H1 (cell line): ENCODE data around the gene USP20. TPM values are rescaled to one million over a fixed set of nuclear protein-coding genes. Genes with fewer than 3 reads are reported as not detected.

ENCODE experiments used
- CTCF ChIA-PET: fragments of 300-600 bp; sonication (Branson Sonifier 250); formaldehyde crosslinking; loops from one replicate; lab custom pipeline; 2021; ENCODE audit not compliant: partially characterized antibody; lab: Charles Lee
- POLR2A ChIA-PET: fragments of 300-600 bp; sonication (Branson Sonifier 250); formaldehyde crosslinking; loops from one replicate; lab custom pipeline; 2021; ENCODE audit warnings: inconsistent platforms; ENCODE audit not compliant: partially characterized antibody; lab: Charles Lee
- DNase-seq, 2 experiments: peaks; one replicate each; pipeline versions ENCODE4 v3.0.0 to v3.0.0-alpha.2; 2010 to 2022; ENCODE audit warnings: low spot score in 2 of 2, low read depth in 1 of 2, mixed read lengths in 1 of 2
- FAIRE-seq: peaks from 2 replicates; lab custom pipeline; 2011; peaks lifted over from hg19 to GRCh38; lab: Jason Lieb, UNC
- H2AFZ ChIP-seq: 2 replicates; pipeline ENCODE4 v1.8.1; 2012; ENCODE audit warnings: low read length, inconsistent platforms
- H2AK5ac ChIP-seq: 2 replicates; pipeline ENCODE4 v1.6.1; 2013; ENCODE audit warnings: low read depth, low read length
- H2BK120ac ChIP-seq: replicated peaks from 2 replicates; pipeline ENCODE3; 2013; ENCODE audit warnings: low read depth, low read length, inconsistent platforms
- H2BK12ac ChIP-seq: 2 replicates; pipeline ENCODE4 v1.6.1; 2013; ENCODE audit warnings: low read depth, low read length
- H2BK15ac ChIP-seq: 2 replicates; pipeline ENCODE4 v1.6.1; 2013; ENCODE audit warnings: low read length
- H2BK20ac ChIP-seq: 2 replicates; pipeline ENCODE4 v1.6.1; 2013; ENCODE audit warnings: low read length
- H2BK5ac ChIP-seq: 2 replicates; pipeline ENCODE4 v1.6.1; 2013; ENCODE audit warnings: low read depth, low read length
- H3K14ac ChIP-seq: 2 replicates; pipeline ENCODE4 v1.6.1; 2013; ENCODE audit warnings: inconsistent platforms; ENCODE audit not compliant: insufficient read length
- H3K18ac ChIP-seq: 2 replicates; pipeline ENCODE4 v1.6.1; 2013; ENCODE audit warnings: low read length; ENCODE audit errors: extremely low read depth
- H3K23ac ChIP-seq: 2 replicates; pipeline ENCODE4 v1.6.1; 2013; ENCODE audit warnings: inconsistent platforms; ENCODE audit not compliant: insufficient read length
- H3K23me2 ChIP-seq: 2 replicates; pipeline ENCODE4 v1.6.1; 2013; ENCODE audit warnings: low read depth, low read length
- H3K27ac ChIP-seq: 2 replicates; pipeline ENCODE4 v1.6.1; 2011; ENCODE audit warnings: low read depth, low read length, inconsistent platforms
- H3K27me3 ChIP-seq, 4 experiments: replicated peaks in 1 of 4; 1 replicate in 1 of 4; 2 replicates in 3 of 4; pipeline versions ENCODE4 v1.6.1 to v1.8.1; 2011 to 2013; ENCODE audit warnings: low read length in 3 of 4, mild to moderate bottlenecking in 3 of 4, inconsistent platforms in 2 of 4, mixed read lengths in 2 of 4, moderate library complexity in 1 of 4; ENCODE audit not compliant: control insufficient read depth in 3 of 4, insufficient read depth in 3 of 4; ENCODE audit errors: extremely low read depth in 1 of 4
- H3K36me3 ChIP-seq, 4 experiments: 2 replicates each; pipeline versions ENCODE4 v1.6.1 to v1.8.1; 2011 to 2013; ENCODE audit warnings: mild to moderate bottlenecking in 4 of 4, low read length in 3 of 4, moderate library complexity in 2 of 4, control low read depth in 1 of 4, inconsistent platforms in 1 of 4; ENCODE audit not compliant: insufficient read depth in 4 of 4, control insufficient read depth in 2 of 4
- H3K4ac ChIP-seq: replicated peaks from 2 replicates; pipeline ENCODE3; 2013; ENCODE audit warnings: low read length, low read depth, mixed read lengths, inconsistent platforms; ENCODE audit not compliant: insufficient read length
- H3K4me1 ChIP-seq, 4 experiments: replicated peaks in 1 of 4; 1 replicate in 1 of 4; 2 replicates in 3 of 4; pipeline versions ENCODE4 v1.6.1 to v1.8.1; 2011 to 2013; ENCODE audit warnings: low read length in 3 of 4, inconsistent platforms in 2 of 4, mixed read lengths in 1 of 4; ENCODE audit not compliant: insufficient read depth in 4 of 4, control insufficient read depth in 3 of 4
- H3K4me2 ChIP-seq, 2 experiments: 2 replicates each; pipeline versions ENCODE4 v1.6.1 to v1.8.1; 2011 to 2013; ENCODE audit warnings: low read depth in 2 of 2, low read length in 2 of 2, control low read depth in 1 of 2, inconsistent platforms in 1 of 2, mild to moderate bottlenecking in 1 of 2; ENCODE audit not compliant: insufficient read depth in 1 of 2
- H3K4me3 ChIP-seq, 4 experiments: fragments of 200-600, 300-600 bp in 1 of 4; sonication (generic), shearing (Covaris generic), sonication (Bioruptor Twin) in 1 of 4; 2 replicates each; pipeline versions ENCODE4 v1.5.1 to v1.8.1; 2011 to 2016; ENCODE audit warnings: low read length in 4 of 4, low read depth in 3 of 4, control low read depth in 2 of 4, inconsistent platforms in 2 of 4, mild to moderate bottlenecking in 2 of 4, mixed read lengths in 1 of 4, moderate library complexity in 1 of 4; ENCODE audit not compliant: insufficient read depth in 2 of 4; ENCODE audit errors: extremely low read depth in 1 of 4
- H3K56ac ChIP-seq: replicated peaks from 2 replicates; pipeline ENCODE3; 2013; ENCODE audit warnings: low read depth, mild to moderate bottlenecking, mixed read lengths, low read length, inconsistent platforms; ENCODE audit not compliant: insufficient read length
- H3K79me1 ChIP-seq: 2 replicates; pipeline ENCODE4 v1.6.1; 2013; ENCODE audit warnings: low read depth, low read length, control low read depth
- H3K79me2 ChIP-seq, 2 experiments: 2 replicates each; pipeline versions ENCODE4 v1.6.1 to v1.8.1; 2012 to 2013; ENCODE audit warnings: low read length in 2 of 2, mild to moderate bottlenecking in 2 of 2, inconsistent platforms in 1 of 2; ENCODE audit not compliant: insufficient read depth in 2 of 2, control insufficient read depth in 1 of 2
- H3K9ac ChIP-seq, 4 experiments: replicated peaks in 1 of 4; 1 replicate in 1 of 4; 2 replicates in 3 of 4; pipeline versions ENCODE4 v1.6.1 to v1.8.1; 2011 to 2013; ENCODE audit warnings: low read depth in 3 of 4, low read length in 3 of 4, control low read depth in 2 of 4, mild to moderate bottlenecking in 2 of 4, moderate library complexity in 2 of 4, inconsistent platforms in 1 of 4; ENCODE audit errors: extremely low read depth in 1 of 4
- H3K9me3 ChIP-seq, 2 experiments: 2 replicates each; pipeline versions ENCODE4 v1.6.1 to v1.8.1; 2012 to 2013; ENCODE audit warnings: mild to moderate bottlenecking in 2 of 2, moderate library complexity in 2 of 2, control low read depth in 1 of 2, inconsistent platforms in 1 of 2, low read depth in 1 of 2, low read length in 1 of 2, mixed read lengths in 1 of 2; ENCODE audit not compliant: insufficient read depth in 2 of 2
- H4K20me1 ChIP-seq, 2 experiments: replicated peaks in 1 of 2; 2 replicates each; pipeline versions ENCODE3 to v1.8.1; 2011 to 2013; ENCODE audit warnings: inconsistent platforms in 2 of 2, low read length in 2 of 2, mild to moderate bottlenecking in 1 of 2; ENCODE audit not compliant: insufficient read depth in 2 of 2, control insufficient read depth in 1 of 2
- H4K5ac ChIP-seq: 2 replicates; pipeline ENCODE4 v1.6.1; 2013; ENCODE audit warnings: low read length, low read depth, mixed read lengths, inconsistent platforms; ENCODE audit not compliant: insufficient read length
- H4K8ac ChIP-seq: 2 replicates; pipeline ENCODE4 v1.8.0; 2013; ENCODE audit warnings: mild to moderate bottlenecking, moderate library complexity, low read length, inconsistent platforms; ENCODE audit not compliant: insufficient read depth; ENCODE audit errors: extremely low read depth
- H4K91ac ChIP-seq: replicated peaks from 2 replicates; pipeline ENCODE3; 2013; ENCODE audit warnings: low read length, mixed read lengths, inconsistent platforms; ENCODE audit not compliant: insufficient read length
- CEBPB ChIP-seq: IDR thresholded peaks from 2 replicates; pipeline ENCODE4 v1.6.1; 2012; ENCODE audit warnings: low read depth, low read length
- CREB1 ChIP-seq: IDR thresholded peaks from 2 replicates; pipeline ENCODE4 v1.6.1; 2012; ENCODE audit warnings: inconsistent platforms
- MAFK ChIP-seq: IDR thresholded peaks from 2 replicates; pipeline ENCODE4 v1.6.1; 2012; ENCODE audit warnings: low read depth, mild to moderate bottlenecking, improper control_type of control experiment, low read length
- PHF8 ChIP-seq: fragments of 200-600 bp; sonication (generic); conservative IDR thresholded peaks from 2 replicates; pipeline ENCODE4 v1.7.1; 2012; ENCODE audit warnings: low read depth, mild to moderate bottlenecking, inconsistent platforms, low read length, moderate library complexity
- SP4 ChIP-seq: IDR thresholded peaks from 2 replicates; pipeline ENCODE4 v1.6.1; 2012; ENCODE audit warnings: low read length, inconsistent platforms
- TBP ChIP-seq: IDR thresholded peaks from 2 replicates; pipeline ENCODE4 v1.6.1; 2011; ENCODE audit warnings: low read depth, low read length, improper control_type of control experiment
- WGBS, 2 experiments: shearing (Covaris generic) in 1 of 2; methylation state at CpG; one replicate each; pipeline versions ENCODE4 v1.1.6 to v1.1.7; 2013 to 2015; ENCODE audit warnings: low lambda C conversion rate in 2 of 2, mixed read lengths in 2 of 2, inconsistent platforms in 1 of 2, low coverage in 1 of 2, missing lambda C conversion rate in 1 of 2; ENCODE audit not compliant: insufficient replicate concordance in 2 of 2, insufficient coverage in 1 of 2, insufficient read length in 1 of 2; ENCODE audit errors: extremely low coverage in 1 of 2, missing lambda C conversion rate in 1 of 2; 5-methylcytosine and 5-hydroxymethylcytosine counted together
- polyA plus RNA-seq, 7 experiments: library from polyadenylated mRNA; depleted of rRNA in 3 of 7; stranded (reverse) in 5 of 7; unstranded in 2 of 7; fragments of >200 nt in 5 of 7; fragments of 200-250 nt in 2 of 7; gene quantifications; 1 replicate in 5 of 7; 2 replicates in 1 of 7; 4 replicates in 1 of 7; pipeline versions ENCODE4 v1.2.1 to v1.2.3, GENCODE V29; 2011 to 2013; ENCODE audit warnings: missing spikeins in 2 of 7, mixed read lengths in 2 of 7
- total RNA-seq: library from RNA; stranded (reverse); fragmentation: NEBNext Ultra II Directional; extraction: Animal tissue kit (Norgen Biotek cat#: 25700); gene quantifications from 2 replicates; pipeline ENCODE4 v1.2.1, GENCODE V29; 2021
- TF ChIP-seq, protein P1 (sequence below): IDR thresholded peaks from 2 replicates; pipeline ENCODE4 v1.6.1; 2011; ENCODE audit warnings: low read length, improper control_type of control experiment
- TF ChIP-seq, protein P2 (sequence below), 3 experiments: IDR thresholded peaks; 1 replicate in 2 of 3; 2 replicates in 1 of 3; pipeline versions ENCODE4 v1.5.1 to v1.6.1; 2011; ENCODE audit warnings: low read length in 3 of 3, mild to moderate bottlenecking in 3 of 3, inconsistent platforms in 2 of 3, low read depth in 1 of 3, moderate library complexity in 1 of 3; ENCODE audit not compliant: insufficient read depth in 1 of 3; ENCODE audit errors: control extremely low read depth in 1 of 3

USP20 gene
- total and polyA plus RNA-seq, 2 of the 8 experiments (the other 6 are each of a cell fraction or from before 2014, with no cell fraction given), result 13.4 to 23.0 TPM

DNA sequence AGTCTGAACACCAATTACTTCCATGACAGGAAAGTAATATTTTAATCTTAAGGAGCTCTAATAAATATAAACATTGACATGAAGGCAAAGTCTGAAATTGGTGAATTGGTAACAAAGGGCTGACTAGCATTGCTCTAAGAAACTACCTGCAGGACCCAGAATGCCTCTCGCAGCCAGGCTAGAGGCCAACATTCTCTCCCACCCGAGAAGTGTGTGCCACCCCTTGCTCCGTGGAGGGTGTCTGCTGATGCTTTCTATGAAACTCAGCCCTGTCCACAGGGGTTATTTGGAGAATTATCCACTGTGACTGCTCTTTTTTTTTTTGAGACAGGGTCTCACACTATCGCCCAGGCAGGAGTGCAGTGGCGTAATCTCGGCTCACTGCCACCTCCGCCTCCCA lies 81.4 kb downstream of the USP20 start:
- no peak overlapping the region for H3K4me2 ChIP-seq
- CTCF ChIA-PET, result no interaction called here
- H2BK15ac ChIP-seq, result no peak overlapping the region
- H4K91ac ChIP-seq, result no peak overlapping the region
- H3K27ac ChIP-seq, result no peak overlapping the region
- H4K20me1 ChIP-seq, result peaks cover 0 to 1% of the 10 kb centered on the region in 2 experiments
- H2BK120ac ChIP-seq, result no peak overlapping the region
- no peaks in the 10 kb centered on the region for H3K23me2 ChIP-seq
- H3K4me3 ChIP-seq, result no peak overlapping the region
- no peak overlapping the region for H3K9ac ChIP-seq
- H3K27me3 ChIP-seq, result no peaks in the 10 kb centered on the region
- no peaks in the 10 kb centered on the region for H3K9me3 ChIP-seq
- H3K4ac ChIP-seq, result no peak overlapping the region
- no peak overlapping the region for H2AK5ac ChIP-seq
- H2BK20ac ChIP-seq, result no peak overlapping the region
- H3K56ac ChIP-seq, result no peak overlapping the region
- FAIRE-seq, result no peak
- H4K5ac ChIP-seq, result no peak overlapping the region
- no peak overlapping the region for H4K8ac ChIP-seq
- H3K23ac ChIP-seq, result no peak overlapping the region
- H2AFZ ChIP-seq, result no peak overlapping the region
- H2BK12ac ChIP-seq, result no peak overlapping the region
- DNase-seq, result no peak
- H3K18ac ChIP-seq, result no peak overlapping the region
- H3K79me1 ChIP-seq, result no peaks in the 10 kb centered on the region
- no peak overlapping the region for H2BK5ac ChIP-seq
- no peaks in the 10 kb centered on the region; a peak in 1 of 7 replicates for H3K4me1 ChIP-seq
- no peaks in the 10 kb centered on the region for H3K36me3 ChIP-seq
- no peak overlapping the region for H3K14ac ChIP-seq
- whole genome bisulfite sequencing, 2 experiments, result 95% methylated on average over 7 of the region's 7 CpGs; no CpG with 5 or more reads in 1 of the 2 experiments
- POLR2A ChIA-PET, result no interaction called here
- no peaks in the 10 kb centered on the region for H3K79me2 ChIP-seq
- no peak for TF ChIP-seq SP4
- TF ChIP-seq CREB1, result no peak
- TF ChIP-seq, protein P1, sequence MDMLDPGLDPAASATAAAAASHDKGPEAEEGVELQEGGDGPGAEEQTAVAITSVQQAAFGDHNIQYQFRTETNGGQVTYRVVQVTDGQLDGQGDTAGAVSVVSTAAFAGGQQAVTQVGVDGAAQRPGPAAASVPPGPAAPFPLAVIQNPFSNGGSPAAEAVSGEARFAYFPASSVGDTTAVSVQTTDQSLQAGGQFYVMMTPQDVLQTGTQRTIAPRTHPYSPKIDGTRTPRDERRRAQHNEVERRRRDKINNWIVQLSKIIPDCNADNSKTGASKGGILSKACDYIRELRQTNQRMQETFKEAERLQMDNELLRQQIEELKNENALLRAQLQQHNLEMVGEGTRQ, result no peak
- TF ChIP-seq PHF8, result no peak
- TF ChIP-seq MAFK, result no peak
- TF ChIP-seq TBP, result no peak
- no peak for TF ChIP-seq CEBPB
- TF ChIP-seq, protein P2, sequence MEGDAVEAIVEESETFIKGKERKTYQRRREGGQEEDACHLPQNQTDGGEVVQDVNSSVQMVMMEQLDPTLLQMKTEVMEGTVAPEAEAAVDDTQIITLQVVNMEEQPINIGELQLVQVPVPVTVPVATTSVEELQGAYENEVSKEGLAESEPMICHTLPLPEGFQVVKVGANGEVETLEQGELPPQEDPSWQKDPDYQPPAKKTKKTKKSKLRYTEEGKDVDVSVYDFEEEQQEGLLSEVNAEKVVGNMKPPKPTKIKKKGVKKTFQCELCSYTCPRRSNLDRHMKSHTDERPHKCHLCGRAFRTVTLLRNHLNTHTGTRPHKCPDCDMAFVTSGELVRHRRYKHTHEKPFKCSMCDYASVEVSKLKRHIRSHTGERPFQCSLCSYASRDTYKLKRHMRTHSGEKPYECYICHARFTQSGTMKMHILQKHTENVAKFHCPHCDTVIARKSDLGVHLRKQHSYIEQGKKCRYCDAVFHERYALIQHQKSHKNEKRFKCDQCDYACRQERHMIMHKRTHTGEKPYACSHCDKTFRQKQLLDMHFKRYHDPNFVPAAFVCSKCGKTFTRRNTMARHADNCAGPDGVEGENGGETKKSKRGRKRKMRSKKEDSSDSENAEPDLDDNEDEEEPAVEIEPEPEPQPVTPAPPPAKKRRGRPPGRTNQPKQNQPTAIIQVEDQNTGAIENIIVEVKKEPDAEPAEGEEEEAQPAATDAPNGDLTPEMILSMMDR (IDR thresholded peaks at IDR 0.05; ENCODE audit: control extremely low read depth in 1 of 3, insufficient read depth in 1 of 3, low read depth in 1 of 3, low read length in 3 of 3), result no peak
